T-helper 2 cell treated with Interferon-gamma antibody and Interleukin-4, amounts not matched to agents 5 μg/mL and 100 μg/mL, for 36 hours (primary cell): ENCODE data around the gene HOXD10.

Experiments
- DNase-seq: peaks from one replicate; pipeline ENCODE4 v3.0.0; 2021; ENCODE audit warnings: low spot score
- H3K27ac Mint-ChIP-seq: one replicate; pipeline ENCODE4 v1.8.0; 2021; ENCODE audit warnings: mild to moderate bottlenecking, mixed read lengths
- H3K27me3 Mint-ChIP-seq: one replicate; pipeline ENCODE4 v1.8.0; 2021; ENCODE audit warnings: low read depth, mixed read lengths
- H3K36me3 Mint-ChIP-seq: one replicate; pipeline ENCODE4 v1.8.0; 2021; ENCODE audit warnings: low read depth, mixed read lengths
- H3K4me1 Mint-ChIP-seq: one replicate; pipeline ENCODE4 v1.8.0; 2021; ENCODE audit warnings: low read depth, mixed read lengths
- H3K4me3 Mint-ChIP-seq: one replicate; pipeline ENCODE4 v1.8.0; 2022; ENCODE audit warnings: mild to moderate bottlenecking, moderate library complexity, mixed read lengths
- H3K9me3 Mint-ChIP-seq: one replicate; pipeline ENCODE4 v1.8.0; 2021; ENCODE audit warnings: mixed read lengths

The HOXD10 gene

GRCh38 chr2:176104316-176105077 is 12.1 kb upstream of the HOXD10 start:
- Mint-ChIP-seq H3K9me3 (peaks cover 3% of the 10 kb centered on the region), H3K27ac (peak overlapping the region; percentile 73), H3K4me1 (peaks cover 5% of the 10 kb centered on the region), H3K36me3 (peaks cover 3% of the 10 kb centered on the region), H3K27me3 (peaks cover 83% of the 10 kb centered on the region), H3K4me3 (no peak overlapping the region)
- no peak for DNase-seq

- no peak overlapping the region for H3K4me3 Mint-ChIP-seq
- peaks cover 3% of the 10 kb centered on the region for H3K36me3 Mint-ChIP-seq
- H3K4me1 Mint-ChIP-seq: peaks cover 5% of the 10 kb centered on the region
Observed at GRCh38 chr2:176105078-176105729, 11.4 kb upstream of the HOXD10 start.

GRCh38 chr2:176105730-176106580 is 10.6 kb upstream of the HOXD10 start:
- Mint-ChIP-seq H3K27ac (peak overlapping the region; percentile 90), H3K4me3 (peak overlapping the region; percentile 39), H3K36me3 (peaks cover 3% of the 10 kb centered on the region), H3K4me1 (peaks cover 5% of the 10 kb centered on the region), H3K9me3 (peaks cover 4% of the 10 kb centered on the region), H3K27me3 (peaks cover 84% of the 10 kb centered on the region)
- no peak for DNase-seq

More at GRCh38 chr2:176105078-176105729, 11.4 kb upstream of the HOXD10 start:
- H3K27ac Mint-ChIP-seq: peak overlapping the region; percentile 73
- H3K27me3 Mint-ChIP-seq: peaks cover 85% of the 10 kb centered on the region
- peaks cover 4% of the 10 kb centered on the region for H3K9me3 Mint-ChIP-seq
- DNase-seq: no peak

GRCh38 chr2:176106581-176107539 is 9.7 kb upstream of the HOXD10 start, which contains the start of gene HOXD11:
TSS of gene HOXD11 (plus strand) at chr2:176107280. CDS start at chr2:176107356, 76 bp downstream.
- H3K4me3 Mint-ChIP-seq: peak within 1 kb of the TSS; percentile 39
- H3K27ac Mint-ChIP-seq: peak within 1 kb of the TSS; percentile 90
- no peak for DNase-seq
- peaks cover 3% of the 10 kb centered on the region for H3K36me3 Mint-ChIP-seq
- H3K9me3 Mint-ChIP-seq: peaks cover 4% of the 10 kb centered on the region
- peaks cover 84% of the 10 kb centered on the region for H3K27me3 Mint-ChIP-seq
- H3K4me1 Mint-ChIP-seq: peaks cover 5% of the 10 kb centered on the region

- Mint-ChIP-seq H3K9me3 (peaks cover 4% of the 10 kb centered on the region), H3K4me3 (no peak overlapping the region), H3K36me3 (peaks cover 3% of the 10 kb centered on the region), H3K27ac (no peak overlapping the region), H3K4me1 (peaks cover 5% of the 10 kb centered on the region), H3K27me3 (peaks cover 83% of the 10 kb centered on the region)
- no peak for DNase-seq
Observed at GRCh38 chr2:176107731-176108181, 8.8 kb upstream of the HOXD10 start.

GRCh38 chr2:176109192-176109901 is 7.2 kb upstream of the HOXD10 start:
- DNase-seq: no peak
- Mint-ChIP-seq H3K9me3 (peaks cover 4% of the 10 kb centered on the region), H3K4me1 (peaks cover 5% of the 10 kb centered on the region), H3K4me3 (no peak overlapping the region), H3K36me3 (peaks cover 3% of the 10 kb centered on the region), H3K27me3 (peaks cover 83% of the 10 kb centered on the region), H3K27ac (peak overlapping the region; percentile 65)

GRCh38 chr2:176109946-176110345 is 6.6 kb upstream of the HOXD10 start:
- H3K9me3 Mint-ChIP-seq: peaks cover 4% of the 10 kb centered on the region
- H3K4me1 Mint-ChIP-seq: peaks cover 5% of the 10 kb centered on the region
- H3K36me3 Mint-ChIP-seq: peaks cover 3% of the 10 kb centered on the region
- no peak for DNase-seq
- no peak overlapping the region for H3K4me3 Mint-ChIP-seq
- peaks cover 83% of the 10 kb centered on the region for H3K27me3 Mint-ChIP-seq
- no peak overlapping the region for H3K27ac Mint-ChIP-seq

- Mint-ChIP-seq H3K4me3 (no peak overlapping the region), H3K4me1 (peaks cover 5% of the 10 kb centered on the region), H3K27me3 (peaks cover 81% of the 10 kb centered on the region), H3K9me3 (peaks cover 4% of the 10 kb centered on the region), H3K27ac (no peak overlapping the region), H3K36me3 (peaks cover 3% of the 10 kb centered on the region)
- no peak for DNase-seq
Observed at GRCh38 chr2:176110415-176111308, 5.9 kb upstream of the HOXD10 start.

- peaks cover 2% of the 10 kb centered on the region for H3K4me1 Mint-ChIP-seq
- peaks cover 1% of the 10 kb centered on the region for H3K36me3 Mint-ChIP-seq
- peaks cover 80% of the 10 kb centered on the region for H3K27me3 Mint-ChIP-seq
- DNase-seq: peak; percentile 23
- H3K4me3 Mint-ChIP-seq: no peak overlapping the region
- H3K27ac Mint-ChIP-seq: no peak overlapping the region
- peaks cover 4% of the 10 kb centered on the region for H3K9me3 Mint-ChIP-seq
Observed at GRCh38 chr2:176111309-176111663, 5.3 kb upstream of the HOXD10 start.

- H3K9me3 Mint-ChIP-seq: peaks cover 4% of the 10 kb centered on the region
- no peak overlapping the region for H3K4me3 Mint-ChIP-seq
- DNase-seq: no peak
- H3K27me3 Mint-ChIP-seq: peaks cover 84% of the 10 kb centered on the region
- H3K4me1 Mint-ChIP-seq: peaks cover 1% of the 10 kb centered on the region
- H3K36me3 Mint-ChIP-seq: peaks cover 3% of the 10 kb centered on the region
- H3K27ac Mint-ChIP-seq: no peak overlapping the region
Observed at GRCh38 chr2:176111846-176112374, 4.7 kb upstream of the HOXD10 start.

- Mint-ChIP-seq H3K36me3 (peaks cover 3% of the 10 kb centered on the region), H3K4me1 (peaks cover 1% of the 10 kb centered on the region), H3K27me3 (peaks cover 85% of the 10 kb centered on the region), H3K9me3 (peaks cover 4% of the 10 kb centered on the region), H3K27ac (no peak overlapping the region), H3K4me3 (no peak overlapping the region)
- no peak for DNase-seq
Observed at GRCh38 chr2:176112375-176113302, 3.9 kb upstream of the HOXD10 start.
